ENCODE measurements around the gene RNF214.

The RNF214 gene

DNA sequence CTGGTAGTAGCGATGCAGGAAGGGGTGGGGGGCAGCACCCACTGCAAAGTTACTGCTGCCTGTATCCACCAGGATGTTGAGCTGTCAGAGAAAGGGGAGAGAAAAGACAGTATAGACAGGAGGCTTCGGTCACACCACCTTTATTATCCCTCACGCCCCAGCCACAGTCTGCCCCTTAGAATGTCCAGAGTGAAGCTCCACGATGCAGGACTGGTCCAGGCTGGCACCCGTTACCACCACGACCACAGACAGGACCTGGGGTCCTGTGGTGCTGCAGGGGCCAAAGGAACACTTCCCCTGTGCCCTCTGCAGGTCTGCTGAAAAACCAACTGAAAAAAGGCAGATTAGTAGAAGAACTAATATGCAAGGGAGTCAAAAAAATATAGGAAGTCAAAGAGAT, 64.4 kb downstream of the RNF214 start:
- peaks cover 22% of the 10 kb centered on the region for H3K4me1 ChIP-seq (ENCODE audit: control insufficient read depth, insufficient read depth, low read length)

DNA sequence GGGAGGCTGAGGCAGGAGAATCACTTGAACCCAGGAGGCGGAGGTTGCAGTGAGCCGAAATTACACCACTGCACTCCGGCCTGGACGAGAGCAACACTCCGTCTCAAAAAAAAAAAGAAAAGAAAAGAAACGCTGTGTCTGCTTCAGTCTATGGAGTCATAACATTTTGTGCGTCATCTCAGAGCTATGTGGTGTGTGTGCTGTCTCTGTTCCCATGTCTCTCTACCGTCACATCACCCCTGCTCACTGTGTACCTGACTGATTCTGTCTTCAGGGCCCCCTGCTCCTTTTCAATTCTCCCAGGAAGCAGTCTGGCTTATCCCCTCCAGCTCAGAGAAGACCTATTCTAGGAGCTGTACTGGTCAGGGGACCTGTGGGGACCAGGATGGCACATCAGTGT, 65.7 kb downstream of the RNF214 start:
- no peak overlapping the region for H3K4me3 ChIP-seq (ENCODE audit: insufficient read depth, low read depth, low read length)
- no peaks in the 10 kb centered on the region for H3K36me3 ChIP-seq (ENCODE audit: control insufficient read depth, insufficient read depth, low read length)
- no peak overlapping the region for H3K27ac ChIP-seq (ENCODE audit: insufficient read depth, low read depth, low read length, poor library complexity, severe bottlenecking)
- WGBS, 2 experiments: 96 to 97% methylated on average over 8 of the region's 8 CpGs
- peaks cover 22% of the 10 kb centered on the region for H3K4me1 ChIP-seq (ENCODE audit: control insufficient read depth, insufficient read depth, low read length)
- no peaks in the 10 kb centered on the region for H3K27me3 ChIP-seq (ENCODE audit: control insufficient read depth, insufficient read depth, low read length, poor library complexity, severe bottlenecking)
- no peaks in the 10 kb centered on the region for H3K9me3 ChIP-seq (ENCODE audit: control insufficient read depth, low read length)

More for the DNA sequence above, 64.4 kb downstream of the RNF214 start:
- H3K27ac ChIP-seq (ENCODE audit: insufficient read depth, low read depth, low read length, poor library complexity, severe bottlenecking): no peak overlapping the region
- no peaks in the 10 kb centered on the region for H3K27me3 ChIP-seq (ENCODE audit: control insufficient read depth, insufficient read depth, low read length, poor library complexity, severe bottlenecking)
- H3K9me3 ChIP-seq (ENCODE audit: control insufficient read depth, low read length): no peaks in the 10 kb centered on the region
- peaks cover 3% of the 10 kb centered on the region for H3K36me3 ChIP-seq (ENCODE audit: control insufficient read depth, insufficient read depth, low read length)
- 92 to 94% methylated on average over 6 of the region's 6 CpGs for WGBS, 2 experiments
- H3K4me3 ChIP-seq (ENCODE audit: insufficient read depth, low read depth, low read length): no peak overlapping the region

DNA sequence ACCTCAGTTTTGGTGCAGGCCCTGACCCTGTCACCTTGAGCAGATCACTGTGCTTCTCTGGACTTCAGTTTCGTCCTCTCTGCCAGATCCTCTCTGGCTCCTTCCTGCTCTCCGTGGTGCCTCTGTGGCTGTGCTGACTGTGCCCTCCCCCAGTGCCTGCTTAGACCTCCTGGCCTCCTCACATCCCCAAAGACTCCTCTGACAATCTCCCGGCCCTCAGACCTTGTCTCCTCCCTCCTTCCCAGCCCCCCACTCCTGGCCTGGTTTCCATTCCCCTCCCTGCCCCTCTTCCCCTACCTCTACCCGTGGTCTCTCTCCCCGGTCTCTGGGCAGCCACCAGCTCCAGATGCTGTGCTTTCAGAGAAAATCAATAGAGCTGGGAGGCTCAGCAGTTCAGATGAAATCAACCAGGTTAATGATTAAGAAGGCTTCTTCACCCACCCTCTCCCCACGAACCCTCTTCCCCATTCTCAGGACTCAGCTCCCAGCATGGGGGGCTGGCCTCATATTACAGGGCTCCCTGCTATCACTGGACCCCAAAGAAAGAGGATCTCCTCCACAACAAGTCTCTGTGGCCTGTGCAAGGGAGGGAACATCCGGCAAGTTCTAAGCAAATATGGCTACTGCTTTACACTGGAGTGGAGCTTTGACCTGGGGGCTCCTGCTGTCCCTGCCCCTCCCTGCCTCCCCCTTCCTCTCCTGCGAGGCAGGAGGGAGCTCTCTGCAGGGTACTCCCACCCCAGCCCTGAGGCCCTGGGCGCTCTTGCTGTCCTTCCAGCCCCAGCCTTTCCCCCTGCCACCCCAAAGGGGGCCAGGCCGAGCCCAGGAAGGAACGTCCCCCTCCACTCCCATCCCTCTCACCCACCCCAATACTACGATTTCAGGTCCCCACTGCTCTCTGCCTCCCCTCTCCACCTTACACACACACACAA, 67.1 kb downstream of the RNF214 start:
- Histone ChIP-seq H3K9me3 (ENCODE audit: control insufficient read depth, low read length) (no peaks in the 10 kb centered on the region), H3K4me3 (ENCODE audit: insufficient read depth, low read depth, low read length) (no peak overlapping the region), H3K27ac (ENCODE audit: insufficient read depth, low read depth, low read length, poor library complexity, severe bottlenecking) (peak overlapping the region; percentile 69), H3K27me3 (ENCODE audit: control insufficient read depth, insufficient read depth, low read length, poor library complexity, severe bottlenecking) (no peaks in the 10 kb centered on the region), H3K36me3 (ENCODE audit: control insufficient read depth, insufficient read depth, low read length) (no peaks in the 10 kb centered on the region), H3K4me1 (ENCODE audit: control insufficient read depth, insufficient read depth, low read length) (peaks cover 22% of the 10 kb centered on the region)
- WGBS, 2 experiments: 45 to 47% methylated on average over 12 of the region's 12 CpGs

DNA sequence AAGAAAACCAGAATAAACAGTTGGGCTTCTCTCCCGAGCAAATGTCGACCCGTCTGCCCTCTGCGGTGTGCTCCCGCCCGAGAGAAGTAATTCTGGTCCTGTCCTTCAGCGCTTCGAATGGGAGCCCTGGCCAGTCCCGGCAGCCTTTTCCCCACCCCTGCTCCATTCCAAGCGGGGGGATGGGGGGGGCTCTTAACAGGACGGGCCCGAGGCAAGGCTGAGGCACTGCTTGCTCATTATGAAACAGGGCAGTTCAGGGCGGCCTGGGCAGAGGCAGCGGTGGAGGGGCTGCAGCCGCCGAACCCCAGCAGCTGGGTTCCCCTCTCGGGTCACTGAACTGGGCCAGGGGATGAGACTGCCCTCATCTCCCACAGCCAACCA, 67.8 kb downstream of the RNF214 start:
- Histone ChIP-seq H3K4me3 (ENCODE audit: insufficient read depth, low read depth, low read length) (no peak overlapping the region), H3K27ac (ENCODE audit: insufficient read depth, low read depth, low read length, poor library complexity, severe bottlenecking) (peak overlapping the region; percentile 69), H3K4me1 (ENCODE audit: control insufficient read depth, insufficient read depth, low read length) (peaks cover 22% of the 10 kb centered on the region), H3K36me3 (ENCODE audit: control insufficient read depth, insufficient read depth, low read length) (no peaks in the 10 kb centered on the region), H3K9me3 (ENCODE audit: control insufficient read depth, low read length) (no peaks in the 10 kb centered on the region), H3K27me3 (ENCODE audit: control insufficient read depth, insufficient read depth, low read length, poor library complexity, severe bottlenecking) (no peaks in the 10 kb centered on the region)
- WGBS, 2 experiments: 36 to 38% methylated on average over 17 of the region's 17 CpGs

DNA sequence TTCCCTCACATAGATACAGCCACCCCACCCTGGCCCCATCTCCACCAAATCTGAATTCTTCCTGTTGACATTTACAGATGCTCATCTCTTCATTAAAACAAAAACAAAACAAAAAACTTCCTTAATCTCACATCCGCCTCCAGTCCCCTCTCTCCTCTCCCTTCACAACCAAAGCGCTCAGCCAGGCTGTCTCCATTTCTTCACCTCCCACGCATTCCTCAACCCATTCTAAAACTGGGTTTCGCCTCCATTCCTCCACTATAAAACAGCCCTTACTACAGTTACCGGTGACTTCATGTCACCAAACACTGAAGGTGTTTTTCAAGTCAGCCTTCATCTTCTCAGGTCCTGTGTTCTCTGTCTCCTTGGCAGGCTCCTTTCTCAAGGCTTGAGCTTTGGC, 68.3 kb downstream of the RNF214 start:
- Histone ChIP-seq H3K9me3 (ENCODE audit: control insufficient read depth, low read length) (no peaks in the 10 kb centered on the region), H3K27ac (ENCODE audit: insufficient read depth, low read depth, low read length, poor library complexity, severe bottlenecking) (peak overlapping the region; percentile 69), H3K27me3 (ENCODE audit: control insufficient read depth, insufficient read depth, low read length, poor library complexity, severe bottlenecking) (no peaks in the 10 kb centered on the region), H3K36me3 (ENCODE audit: control insufficient read depth, insufficient read depth, low read length) (no peaks in the 10 kb centered on the region), H3K4me1 (ENCODE audit: control insufficient read depth, insufficient read depth, low read length) (peaks cover 22% of the 10 kb centered on the region), H3K4me3 (ENCODE audit: insufficient read depth, low read depth, low read length) (no peak overlapping the region)
- WGBS, 2 experiments: 87 to 89% methylated on average over 5 of the region's 5 CpGs

DNA sequence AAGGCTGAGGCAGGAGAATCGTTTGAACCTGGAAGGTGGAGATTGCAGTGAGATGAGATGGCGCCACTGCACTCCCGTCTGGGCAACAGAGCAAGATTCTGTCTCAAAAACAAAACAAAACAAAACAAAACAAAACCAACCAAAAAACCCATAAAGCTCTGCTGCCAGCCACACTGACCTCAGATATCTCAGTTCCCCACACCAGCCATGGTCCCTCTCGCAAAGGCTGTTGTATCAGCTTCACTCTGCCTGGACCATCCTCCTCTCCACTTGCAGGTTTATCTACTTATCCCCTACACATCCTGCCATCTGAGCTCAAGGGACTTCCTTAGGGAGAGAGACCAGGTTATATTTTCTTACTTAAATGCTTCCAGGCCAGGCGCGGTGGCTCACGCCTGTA, 69.8 kb downstream of the RNF214 start:
- Histone ChIP-seq H3K36me3 (ENCODE audit: control insufficient read depth, insufficient read depth, low read length) (no peaks in the 10 kb centered on the region), H3K27me3 (ENCODE audit: control insufficient read depth, insufficient read depth, low read length, poor library complexity, severe bottlenecking) (no peaks in the 10 kb centered on the region), H3K27ac (ENCODE audit: insufficient read depth, low read depth, low read length, poor library complexity, severe bottlenecking) (no peak overlapping the region), H3K4me1 (ENCODE audit: control insufficient read depth, insufficient read depth, low read length) (peaks cover 22% of the 10 kb centered on the region), H3K4me3 (ENCODE audit: insufficient read depth, low read depth, low read length) (no peak overlapping the region), H3K9me3 (ENCODE audit: control insufficient read depth, low read length) (no peaks in the 10 kb centered on the region)
- 85 to 88% methylated on average over 7 of the region's 7 CpGs for WGBS, 2 experiments

DNA sequence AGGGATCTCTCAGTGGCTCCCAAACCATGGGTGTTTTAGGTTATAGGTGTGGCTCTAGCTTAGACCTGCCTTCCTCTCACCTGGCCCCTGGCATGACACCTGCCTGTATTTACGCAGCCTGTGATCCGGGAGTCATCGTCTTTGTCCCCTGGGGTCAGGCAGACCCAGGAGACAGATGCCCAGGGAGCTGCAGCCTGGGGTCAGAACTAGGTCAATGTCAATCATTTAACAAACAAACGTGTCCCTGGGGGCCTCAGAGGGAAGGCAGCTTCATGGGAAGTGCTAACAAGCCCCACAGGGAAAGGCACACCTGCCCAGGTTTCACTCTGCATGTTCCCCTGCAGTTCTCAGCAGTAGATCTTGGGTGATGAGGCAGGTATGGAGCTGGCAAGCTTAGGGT, 70.6 kb downstream of the RNF214 start:
- Histone ChIP-seq H3K4me3 (ENCODE audit: insufficient read depth, low read depth, low read length) (no peak overlapping the region), H3K36me3 (ENCODE audit: control insufficient read depth, insufficient read depth, low read length) (no peaks in the 10 kb centered on the region), H3K4me1 (ENCODE audit: control insufficient read depth, insufficient read depth, low read length) (peaks cover 22% of the 10 kb centered on the region), H3K27ac (ENCODE audit: insufficient read depth, low read depth, low read length, poor library complexity, severe bottlenecking) (no peak overlapping the region), H3K27me3 (ENCODE audit: control insufficient read depth, insufficient read depth, low read length, poor library complexity, severe bottlenecking) (no peaks in the 10 kb centered on the region), H3K9me3 (ENCODE audit: control insufficient read depth, low read length) (no peaks in the 10 kb centered on the region)
- WGBS, 2 experiments: 74 to 76% methylated on average over 4 of the region's 4 CpGs

DNA sequence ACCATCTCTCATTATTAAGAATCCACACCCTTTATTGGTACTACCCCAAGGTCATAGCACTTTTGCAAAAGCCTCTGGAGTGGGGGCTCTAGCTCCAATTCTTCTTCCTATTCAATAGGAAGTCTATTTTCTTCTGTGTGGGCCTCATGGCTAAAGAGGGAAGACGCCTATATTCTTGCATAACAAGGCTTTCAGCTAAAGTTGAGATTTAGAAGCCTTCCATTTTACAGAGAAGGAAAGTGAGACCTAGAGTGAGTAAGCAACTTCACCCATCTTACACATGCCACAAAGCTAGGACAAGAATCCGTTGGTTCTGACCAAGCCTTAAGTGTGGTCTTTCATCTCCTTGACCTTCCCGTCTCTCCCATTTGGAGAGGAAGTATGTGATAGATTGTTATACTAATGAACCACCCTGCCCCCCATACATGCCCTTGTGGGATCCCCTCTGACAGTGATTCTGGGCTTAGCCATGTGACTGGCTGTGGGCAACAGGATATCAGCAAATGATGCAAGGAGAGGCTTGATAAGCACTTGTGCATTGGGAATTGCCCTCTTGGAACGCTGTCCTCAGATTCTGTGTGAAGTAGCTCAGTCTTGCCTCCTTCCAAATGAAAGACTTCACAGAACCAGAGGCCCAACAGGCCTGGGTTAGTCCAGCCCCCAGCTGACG, 71.3 kb downstream of the RNF214 start:
- H3K4me3 ChIP-seq (ENCODE audit: insufficient read depth, low read depth, low read length): no peak overlapping the region
- H3K9me3 ChIP-seq (ENCODE audit: control insufficient read depth, low read length): no peaks in the 10 kb centered on the region
- H3K36me3 ChIP-seq (ENCODE audit: control insufficient read depth, insufficient read depth, low read length): no peaks in the 10 kb centered on the region
- H3K27ac ChIP-seq (ENCODE audit: insufficient read depth, low read depth, low read length, poor library complexity, severe bottlenecking): no peak overlapping the region
- 81 to 91% methylated on average over 4 to 5 of the region's 5 CpGs for WGBS, 2 experiments
- H3K27me3 ChIP-seq (ENCODE audit: control insufficient read depth, insufficient read depth, low read length, poor library complexity, severe bottlenecking): no peaks in the 10 kb centered on the region
- H3K4me1 ChIP-seq (ENCODE audit: control insufficient read depth, insufficient read depth, low read length): peaks cover 22% of the 10 kb centered on the region

DNA sequence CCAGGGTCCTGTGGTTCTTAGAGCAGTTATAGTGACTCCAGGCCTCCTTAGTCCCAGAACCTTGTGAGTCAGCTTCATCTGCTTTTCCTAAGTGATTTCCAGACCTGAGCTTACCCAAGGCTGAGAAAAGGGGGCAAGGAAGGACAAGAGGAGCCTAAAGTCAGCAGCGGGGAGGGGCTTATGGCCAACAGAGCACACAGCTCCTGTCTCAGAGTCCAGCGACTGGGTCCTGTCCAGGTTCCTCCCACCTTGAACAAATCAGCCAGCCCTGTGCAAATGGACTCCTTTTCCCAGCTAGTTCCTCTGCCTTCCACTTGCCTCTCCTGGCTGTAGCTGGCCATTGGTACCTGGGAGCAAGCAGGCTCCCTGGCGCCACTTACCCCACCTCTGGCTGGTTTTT, 72.7 kb downstream of the RNF214 start:
- Histone ChIP-seq H3K4me1 (ENCODE audit: control insufficient read depth, insufficient read depth, low read length) (peaks cover 8% of the 10 kb centered on the region), H3K9me3 (ENCODE audit: control insufficient read depth, low read length) (no peaks in the 10 kb centered on the region), H3K36me3 (ENCODE audit: control insufficient read depth, insufficient read depth, low read length) (no peaks in the 10 kb centered on the region), H3K27me3 (ENCODE audit: control insufficient read depth, insufficient read depth, low read length, poor library complexity, severe bottlenecking) (no peaks in the 10 kb centered on the region), H3K27ac (ENCODE audit: insufficient read depth, low read depth, low read length, poor library complexity, severe bottlenecking) (no peak overlapping the region), H3K4me3 (ENCODE audit: insufficient read depth, low read depth, low read length) (no peak overlapping the region)
- 90 to 95% methylated on average over 3 of the region's 3 CpGs for whole genome bisulfite sequencing, 2 experiments

DNA sequence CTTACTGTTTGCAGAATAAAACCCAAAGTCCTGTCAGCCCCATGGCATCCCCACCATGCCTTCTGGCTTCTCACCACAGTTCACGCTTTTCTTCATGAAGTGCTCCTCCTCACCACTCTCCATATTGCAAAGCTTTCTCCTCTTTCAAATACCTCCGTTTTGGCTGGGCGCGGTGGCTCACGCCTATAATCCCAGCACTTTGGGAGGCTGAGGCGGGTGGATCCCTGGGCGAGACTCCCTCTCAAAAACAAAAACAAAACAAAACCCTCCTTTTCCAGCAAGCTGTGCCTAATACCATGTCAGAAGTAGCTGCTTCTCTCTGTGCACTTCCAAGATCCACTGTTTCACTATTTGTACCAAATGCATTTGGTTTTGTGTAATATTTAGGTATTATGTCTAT, 76.8 kb downstream of the RNF214 start:
- Histone ChIP-seq H3K9me3 (ENCODE audit: control insufficient read depth, low read length) (no peaks in the 10 kb centered on the region), H3K4me1 (ENCODE audit: control insufficient read depth, insufficient read depth, low read length) (no peaks in the 10 kb centered on the region), H3K36me3 (ENCODE audit: control insufficient read depth, insufficient read depth, low read length) (no peaks in the 10 kb centered on the region), H3K4me3 (ENCODE audit: insufficient read depth, low read depth, low read length) (no peak overlapping the region), H3K27ac (ENCODE audit: insufficient read depth, low read depth, low read length, poor library complexity, severe bottlenecking) (no peak overlapping the region), H3K27me3 (ENCODE audit: control insufficient read depth, insufficient read depth, low read length, poor library complexity, severe bottlenecking) (no peaks in the 10 kb centered on the region)
- WGBS, 2 experiments: 90 to 94% methylated on average over 7 of the region's 7 CpGs
